Cerebellar cortex (tissue), 1 donor: ENCODE results near the gene FGF14.

Experiments used
- DNase-seq: peaks from one replicate; pipeline ENCODE4 v3.0.0-alpha.2; 2015; ENCODE audit warnings: low spot score

The FGF14 gene

GRCh38 chr13:102401766-102402165 lies at the start of gene FGF14:
Gene FGF14, minus strand, starts transcription at chr13:102402048.
- peak; percentile 46 for DNase-seq

GRCh38 chr13:102443249-102443648 lies 41.4 kb upstream of the FGF14 start:
- no peak for DNase-seq

- DNase-seq, result no peak
Measured at GRCh38 chr13:102441085-102441484, 39.2 kb upstream of the FGF14 start.

- no peak for DNase-seq
Measured at GRCh38 chr13:102440259-102440936, 38.5 kb upstream of the FGF14 start.

- DNase-seq, result no peak
Measured at GRCh38 chr13:102422690-102423089, 20.8 kb upstream of the FGF14 start.

GRCh38 chr13:102405499-102406100 lies 3.8 kb upstream of the FGF14 start:
- DNase-seq, result no peak

- DNase-seq, result peak; percentile 96
Measured at GRCh38 chr13:102402290-102402689, 442 bp upstream of the FGF14 start.

- peak; percentile 68 for DNase-seq
Measured at GRCh38 chr13:102401265-102401664, 583 bp downstream of the FGF14 start.

- peak; percentile 67 for DNase-seq
Measured at GRCh38 chr13:102400675-102401145, 1.1 kb downstream of the FGF14 start.

- DNase-seq, result peak; percentile 77
Measured at GRCh38 chr13:102399791-102400674, 1.8 kb downstream of the FGF14 start.

- no peak for DNase-seq
Measured at GRCh38 chr13:102395939-102396338, 5.9 kb downstream of the FGF14 start.

- DNase-seq, result peak; percentile 64
Measured at GRCh38 chr13:102395174-102395573, 6.7 kb downstream of the FGF14 start.

- peak; percentile 72 for DNase-seq
Measured at GRCh38 chr13:102394158-102395053, 7.4 kb downstream of the FGF14 start.

GRCh38 chr13:102392481-102393209 lies 9.2 kb downstream of the FGF14 start:
- DNase-seq, result no peak

- no peak for DNase-seq
Measured at GRCh38 chr13:102386461-102386860, 15.4 kb downstream of the FGF14 start.

- no peak for DNase-seq
Measured at GRCh38 chr13:102380012-102380411, 21.8 kb downstream of the FGF14 start.

- DNase-seq, result no peak
Measured at GRCh38 chr13:102376318-102376717, 25.5 kb downstream of the FGF14 start.

- no peak for DNase-seq
Measured at GRCh38 chr13:102374726-102375125, 27.1 kb downstream of the FGF14 start.

GRCh38 chr13:102374233-102374632 lies 27.6 kb downstream of the FGF14 start:
- DNase-seq, result no peak

GRCh38 chr13:102373221-102373620 lies 28.6 kb downstream of the FGF14 start:
- DNase-seq, result no peak

GRCh38 chr13:102369302-102369701 lies 32.5 kb downstream of the FGF14 start:
- no peak for DNase-seq
